NCI-H446 treated with DMSO at 0.1 percent for 48 hours (cell line): ENCODE results near the gene FAM163B.

ENCODE experiments used
- DNase-seq: peaks from one replicate; lab custom pipeline; 2025; lab: John Stamatoyannopoulos, UW

The FAM163B gene

GRCh38 chr9:133609311-133610098 is at the start of gene FAM163B:
FAM163B (minus strand) TSS chr9:133609389; CDS start chr9:133580223, 29,166 bp downstream.
- DNase-seq, result no peak

DNA sequence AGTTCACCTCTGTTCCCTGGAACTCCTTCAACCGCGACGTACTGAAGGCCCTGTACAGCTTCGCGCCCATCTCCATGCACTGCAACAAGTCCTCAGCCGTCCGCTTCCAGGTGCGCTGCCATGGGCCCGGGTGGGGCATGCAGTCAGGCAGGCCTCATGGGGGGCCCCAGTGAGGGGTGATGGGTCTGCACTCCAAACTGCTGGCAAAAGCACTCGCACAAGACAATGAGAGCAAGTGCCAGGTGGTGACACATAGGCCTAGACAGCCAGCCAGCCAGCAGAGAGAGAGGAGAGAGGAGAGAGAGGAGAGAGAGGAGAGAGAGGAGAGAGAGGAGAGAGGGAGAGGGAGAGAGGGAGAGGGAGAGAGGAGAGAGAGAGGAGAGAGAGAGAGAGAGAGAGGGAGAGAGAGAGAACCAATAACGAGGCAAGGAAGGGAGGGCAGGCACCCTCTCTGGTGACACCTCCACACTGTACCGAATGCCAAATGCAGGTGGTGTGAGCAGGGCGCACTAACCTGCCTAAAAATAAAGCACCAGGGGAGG is 48.0 kb upstream of the FAM163B start:
- DNase-seq, result no peak

DNA sequence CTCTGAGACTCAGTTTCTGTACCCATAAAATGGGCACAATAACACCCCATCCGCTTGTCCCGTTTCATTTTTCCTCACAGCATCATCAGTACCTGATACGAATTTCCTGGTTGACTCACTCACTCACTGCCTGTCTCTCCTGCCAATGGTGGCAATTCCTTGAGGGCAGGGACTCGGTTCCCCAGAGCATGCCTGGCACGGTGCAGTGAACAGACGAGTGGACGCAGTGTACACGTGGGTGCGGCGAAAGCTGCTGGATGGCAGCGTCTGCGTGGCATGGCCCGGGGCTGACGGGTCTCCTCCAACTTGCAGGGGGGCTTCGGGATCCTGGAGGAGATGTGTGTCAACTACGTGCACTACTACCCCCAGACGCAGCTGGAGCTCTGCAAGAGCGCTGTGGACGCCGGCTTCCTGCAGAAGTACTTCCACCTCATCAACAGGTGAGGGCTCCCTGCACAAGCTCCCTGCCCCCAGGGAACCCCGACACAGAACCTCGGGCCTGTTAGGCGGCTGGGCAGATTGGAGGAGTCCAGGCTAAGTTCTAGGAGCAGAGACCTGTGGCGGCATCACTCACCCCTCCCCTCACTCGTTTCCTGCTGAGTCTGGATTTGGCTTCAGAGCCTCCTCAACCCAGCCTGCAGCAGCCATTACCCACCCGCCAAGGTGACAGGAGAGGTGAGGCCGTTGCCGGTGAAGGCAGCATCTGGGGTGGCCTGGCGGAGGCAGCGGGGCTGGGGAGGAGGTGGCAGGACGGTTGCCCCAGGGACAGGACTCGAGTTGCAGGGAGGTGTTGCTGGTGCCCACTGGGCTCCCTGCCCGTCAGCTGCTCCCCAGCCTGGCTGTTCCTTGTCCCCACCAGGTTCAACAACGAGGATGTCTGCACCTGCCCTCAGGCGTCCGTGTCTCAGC is 47.3 kb upstream of the FAM163B start:
- no peak for DNase-seq

DNA sequence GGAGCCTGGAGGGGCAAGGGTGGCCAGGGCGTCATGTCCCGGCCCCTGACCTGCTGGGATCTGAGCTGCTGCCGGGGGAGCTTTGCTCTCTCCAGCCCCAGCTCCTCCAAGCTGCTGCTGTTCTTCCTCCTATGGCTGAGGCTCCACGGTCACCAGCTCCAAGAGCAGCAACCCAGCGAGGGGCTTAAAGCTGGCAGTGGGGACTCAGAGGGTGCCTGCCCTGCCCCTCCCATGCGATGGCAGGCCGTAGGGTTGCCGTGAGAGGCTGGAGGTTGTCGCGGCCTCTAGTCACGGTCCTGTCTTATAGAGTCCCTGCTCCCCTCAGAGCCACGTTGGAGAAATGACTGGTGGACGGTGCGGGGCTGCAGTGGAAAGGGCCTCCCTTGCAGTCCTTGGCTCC is 46.5 kb upstream of the FAM163B start:
- no peak for DNase-seq

DNA sequence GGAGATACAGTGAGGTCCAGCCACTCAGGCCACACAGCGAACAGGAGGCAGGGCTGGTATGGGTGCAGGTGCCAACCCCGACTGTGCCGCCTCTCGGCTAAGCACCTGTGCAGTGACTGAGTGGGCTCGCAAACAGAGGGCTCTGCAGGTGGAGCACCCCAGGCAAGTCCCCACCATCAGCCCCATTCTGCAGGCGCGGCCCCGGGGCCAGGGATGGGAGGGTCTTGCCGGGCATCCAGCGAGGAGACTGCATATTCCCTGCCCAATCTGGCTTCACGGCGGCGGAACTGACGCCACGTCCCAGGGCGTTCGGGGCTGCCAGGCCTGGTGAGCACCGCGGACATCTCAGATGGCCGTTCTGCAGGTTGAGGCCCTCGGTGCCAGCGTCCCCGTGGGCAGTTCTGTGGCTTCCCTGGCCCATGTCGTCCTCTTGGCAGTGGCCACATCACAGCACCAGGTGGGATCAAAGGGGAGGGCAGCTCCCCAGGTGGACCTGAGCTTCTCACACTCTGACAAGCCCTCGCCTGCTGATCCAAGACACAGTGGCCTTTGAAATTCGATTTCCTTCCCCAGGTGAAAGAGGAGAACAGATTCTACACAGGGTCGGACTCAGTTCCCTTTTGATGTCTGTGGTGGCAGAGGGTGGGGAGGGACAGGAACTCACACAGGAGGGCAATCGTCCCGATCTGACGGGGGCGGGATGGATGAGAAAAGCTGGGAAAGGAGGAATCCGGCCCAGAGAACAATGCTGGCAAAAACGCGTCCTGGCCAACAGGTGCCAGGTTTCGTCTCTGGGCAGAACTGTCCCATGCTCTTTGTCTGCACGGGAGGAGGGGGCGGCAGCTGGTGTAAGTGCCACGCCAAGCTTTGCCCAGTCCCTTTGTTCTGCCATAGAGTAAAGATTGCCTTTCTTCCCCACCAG is 45.8 kb upstream of the FAM163B start:
- no peak for DNase-seq

DNA sequence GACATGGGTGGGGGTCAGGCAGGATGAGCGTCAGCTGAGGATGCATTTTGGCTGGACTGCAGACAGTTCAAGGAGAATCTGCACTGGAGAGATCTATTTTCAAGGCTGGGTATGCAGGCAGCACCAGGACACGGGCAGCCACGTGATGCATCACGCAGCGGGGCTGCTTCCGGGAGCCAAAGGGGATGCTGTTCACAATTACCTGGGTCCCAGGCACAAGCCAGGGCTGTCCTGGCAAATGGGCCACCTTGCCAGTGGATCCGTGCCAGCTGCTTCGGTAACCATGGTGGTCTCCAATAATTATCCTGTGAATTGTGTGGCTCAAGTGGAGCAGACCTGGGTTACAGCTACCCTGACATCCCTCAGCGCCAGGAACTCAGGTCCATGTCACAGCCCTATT is 44.4 kb upstream of the FAM163B start:
- DNase-seq, result no peak

DNA sequence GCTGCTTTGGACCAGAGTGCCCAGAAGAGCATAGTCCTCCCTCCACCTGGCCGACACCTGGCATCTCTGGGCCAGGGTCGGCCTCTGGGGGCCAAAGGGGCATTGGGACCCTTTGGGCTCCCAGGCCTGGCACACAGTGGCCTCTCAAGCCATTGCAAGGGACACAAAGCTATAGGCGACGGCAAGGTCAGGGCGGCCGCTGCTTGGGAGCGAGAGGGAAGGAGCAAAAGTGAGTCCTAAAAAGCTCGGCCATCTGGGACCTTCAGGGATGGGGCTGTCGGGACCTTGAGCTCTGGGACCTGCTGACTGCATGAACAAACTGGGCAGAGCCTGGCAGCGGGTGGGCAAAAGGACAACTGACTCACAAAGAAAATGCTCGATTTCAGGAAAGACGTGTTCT is 40.8 kb upstream of the FAM163B start:
- DNase-seq, result no peak

DNA sequence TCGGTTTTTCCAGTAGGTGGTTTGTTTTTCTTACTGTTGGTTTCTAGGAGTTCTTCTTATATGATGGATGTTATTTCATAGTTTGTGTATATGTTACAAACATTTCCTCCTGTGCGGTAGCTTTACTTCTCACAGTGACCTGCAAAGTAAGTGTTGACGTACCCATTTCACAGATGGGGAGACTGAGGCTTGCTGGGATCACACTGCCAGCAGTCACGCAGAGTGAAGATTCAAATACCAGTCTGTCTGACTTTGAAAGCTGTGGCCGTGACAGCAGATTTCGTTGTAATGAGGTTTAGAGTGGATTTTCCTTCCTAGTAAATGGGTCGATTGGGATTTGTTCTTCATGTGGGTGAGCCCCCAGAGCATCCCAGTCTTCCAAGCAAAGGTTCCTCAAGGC is 40.0 kb upstream of the FAM163B start:
- no peak for DNase-seq

DNA sequence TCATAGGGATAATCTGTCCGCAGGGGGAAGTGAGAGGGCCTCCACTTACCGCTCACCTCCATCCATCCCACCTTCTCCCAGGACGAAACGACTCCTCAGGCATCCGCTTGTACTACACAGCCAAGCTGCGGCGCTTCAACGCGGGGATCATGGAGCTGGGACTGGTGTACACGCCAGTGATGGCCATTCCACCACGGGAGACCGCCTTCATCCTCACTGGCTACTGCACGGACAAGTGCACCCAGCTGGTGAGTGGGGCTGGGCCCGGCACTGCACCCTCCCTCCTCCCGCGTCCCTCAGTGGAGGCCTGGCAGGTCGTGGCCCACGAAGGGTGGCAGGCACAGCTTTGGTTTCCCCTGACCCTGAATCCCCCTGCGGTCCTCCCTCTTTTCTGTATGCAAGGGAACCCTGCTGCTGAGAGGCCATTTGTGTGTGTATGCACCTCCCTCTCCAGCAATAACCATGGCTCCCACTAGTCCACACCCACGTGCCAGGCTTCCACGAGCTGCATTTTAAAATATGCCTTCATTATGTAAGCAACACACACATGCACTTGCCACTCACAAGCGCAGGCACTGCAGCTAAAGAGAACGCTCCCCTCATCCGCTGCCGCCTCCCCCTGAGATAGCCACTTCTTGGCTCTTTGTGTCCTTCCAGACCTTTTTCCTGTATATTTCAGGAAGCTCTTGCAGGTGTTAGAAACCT is 38.7 kb upstream of the FAM163B start:
- no peak for DNase-seq

DNA sequence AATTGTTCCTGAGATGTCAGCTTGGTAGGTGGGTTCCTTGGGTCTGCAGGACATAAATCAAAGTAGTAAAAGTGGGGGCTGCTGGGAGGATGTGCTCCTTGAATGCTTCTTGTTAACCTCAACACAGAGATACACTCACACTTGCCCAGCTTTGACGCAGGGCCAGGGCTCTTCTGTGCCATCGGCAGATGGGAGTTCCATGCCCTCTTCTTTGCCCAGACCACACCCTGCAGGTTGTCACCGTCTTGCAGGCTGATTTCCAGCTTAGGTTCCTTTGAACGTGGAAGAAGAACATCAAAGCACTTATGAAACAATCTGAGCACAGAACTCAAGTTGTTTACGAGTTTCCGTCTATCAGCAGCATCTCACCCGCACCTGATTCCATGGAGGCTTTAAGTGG is 38.0 kb upstream of the FAM163B start:
- DNase-seq, result no peak

GRCh38 chr9:133645021-133645765 is 36.0 kb upstream of the FAM163B start:
- no peak for DNase-seq

DNA sequence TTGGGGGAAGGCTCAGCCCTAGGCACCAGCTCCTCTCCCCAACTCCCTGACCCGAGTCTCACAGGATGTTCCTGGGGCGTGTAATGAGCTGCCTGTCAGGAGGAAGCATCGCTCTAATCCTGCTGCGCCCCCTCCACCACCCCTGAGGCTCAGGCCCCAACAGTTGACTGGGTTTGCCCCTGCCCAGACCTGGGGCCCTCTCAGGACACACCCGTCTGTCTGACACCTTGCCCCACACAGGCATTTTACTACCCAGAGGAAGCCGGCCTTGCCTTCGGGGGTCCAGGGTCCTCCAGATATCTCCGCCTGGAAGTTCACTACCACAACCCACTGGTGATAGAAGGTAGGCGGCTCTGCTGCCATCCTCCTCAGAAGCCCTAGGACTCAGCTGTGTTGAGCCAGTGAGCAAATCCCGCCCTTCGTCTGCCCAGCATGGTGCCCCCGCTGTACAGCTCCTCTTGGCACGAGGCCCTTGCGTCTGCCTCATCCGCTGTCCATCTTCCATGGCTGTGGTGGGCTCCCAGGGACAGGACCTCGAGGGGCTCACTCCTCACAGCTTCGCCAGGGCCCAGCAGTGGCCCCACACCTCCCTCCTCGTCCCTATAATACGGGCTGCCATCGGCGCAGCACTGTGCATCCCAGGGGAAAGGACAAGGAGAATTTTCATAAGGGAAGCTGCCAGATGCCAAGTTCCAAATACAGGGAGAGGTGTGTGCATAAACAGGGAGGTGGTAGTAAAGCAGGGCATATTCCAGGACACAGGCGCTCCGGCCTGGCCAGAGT is 35.0 kb upstream of the FAM163B start:
- no peak for DNase-seq

DNA sequence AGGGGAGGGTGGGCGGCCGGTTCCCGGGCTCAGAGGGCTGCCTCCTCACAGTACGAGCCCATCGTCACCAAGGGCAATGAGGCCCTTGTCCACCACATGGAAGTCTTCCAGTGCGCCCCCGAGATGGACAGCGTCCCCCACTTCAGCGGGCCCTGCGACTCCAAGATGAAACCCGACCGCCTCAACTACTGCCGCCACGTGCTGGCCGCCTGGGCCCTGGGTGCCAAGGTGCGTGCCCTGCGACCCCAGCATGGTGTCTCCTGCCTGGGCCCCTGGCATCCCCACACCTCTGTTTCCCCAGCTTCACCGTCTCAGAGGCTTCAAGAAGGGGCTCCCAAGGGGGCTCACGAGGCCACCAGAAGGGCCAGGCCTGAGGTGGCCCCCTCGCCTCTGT is 34.2 kb upstream of the FAM163B start:
- DNase-seq, result no peak

GRCh38 chr9:133642708-133643361 is 33.6 kb upstream of the FAM163B start:
- no peak for DNase-seq

- no peak for DNase-seq
Measured at GRCh38 chr9:133641861-133642595, 32.8 kb upstream of the FAM163B start.

DNA sequence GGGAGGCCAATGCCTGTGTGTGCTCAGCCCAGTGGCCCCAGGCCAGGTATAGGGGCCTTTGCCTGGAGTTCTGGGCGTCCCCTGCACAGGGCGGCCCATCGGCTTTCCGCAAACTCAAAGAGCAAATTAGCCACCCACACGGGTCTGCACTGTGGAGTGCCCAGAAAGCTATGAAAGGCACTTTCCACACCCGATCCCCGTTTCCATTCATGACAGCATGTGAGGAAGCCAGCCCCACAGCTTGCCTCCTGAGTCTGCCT is 32.1 kb upstream of the FAM163B start:
- no peak for DNase-seq

- DNase-seq, result no peak
Measured at GRCh38 chr9:133640580-133641395, 31.6 kb upstream of the FAM163B start.

DNA sequence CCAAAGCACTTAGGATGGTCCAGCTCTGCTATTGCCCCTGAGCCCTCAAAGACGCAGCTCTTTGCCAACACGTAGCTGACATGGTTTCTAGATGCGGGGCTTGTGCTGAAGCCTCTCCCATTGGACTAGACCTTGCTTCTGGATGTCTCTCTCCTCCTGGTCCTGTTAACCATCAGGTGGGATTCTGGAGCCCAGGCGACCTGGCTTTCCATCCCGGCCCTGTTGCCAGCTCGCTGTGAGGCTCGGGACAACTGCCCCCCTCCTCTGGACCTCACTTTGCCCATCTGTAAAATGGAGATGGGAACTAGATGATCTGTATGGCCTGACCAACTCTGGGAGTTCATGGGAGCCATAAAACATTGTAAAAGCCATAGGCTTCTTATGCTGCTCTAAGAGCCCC is 31.0 kb upstream of the FAM163B start:
- DNase-seq, result no peak
